ENCODE data around the gene TMEM171.

TMEM171 gene

GRCh38 chr5:73149540-73149939 lies 29.2 kb downstream of the TMEM171 start:
- TF ChIP-seq, protein P1, sequence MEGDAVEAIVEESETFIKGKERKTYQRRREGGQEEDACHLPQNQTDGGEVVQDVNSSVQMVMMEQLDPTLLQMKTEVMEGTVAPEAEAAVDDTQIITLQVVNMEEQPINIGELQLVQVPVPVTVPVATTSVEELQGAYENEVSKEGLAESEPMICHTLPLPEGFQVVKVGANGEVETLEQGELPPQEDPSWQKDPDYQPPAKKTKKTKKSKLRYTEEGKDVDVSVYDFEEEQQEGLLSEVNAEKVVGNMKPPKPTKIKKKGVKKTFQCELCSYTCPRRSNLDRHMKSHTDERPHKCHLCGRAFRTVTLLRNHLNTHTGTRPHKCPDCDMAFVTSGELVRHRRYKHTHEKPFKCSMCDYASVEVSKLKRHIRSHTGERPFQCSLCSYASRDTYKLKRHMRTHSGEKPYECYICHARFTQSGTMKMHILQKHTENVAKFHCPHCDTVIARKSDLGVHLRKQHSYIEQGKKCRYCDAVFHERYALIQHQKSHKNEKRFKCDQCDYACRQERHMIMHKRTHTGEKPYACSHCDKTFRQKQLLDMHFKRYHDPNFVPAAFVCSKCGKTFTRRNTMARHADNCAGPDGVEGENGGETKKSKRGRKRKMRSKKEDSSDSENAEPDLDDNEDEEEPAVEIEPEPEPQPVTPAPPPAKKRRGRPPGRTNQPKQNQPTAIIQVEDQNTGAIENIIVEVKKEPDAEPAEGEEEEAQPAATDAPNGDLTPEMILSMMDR (IDR thresholded peaks at IDR 0.05; ENCODE audit: low read depth, low read length, missing control alignments) = no peak
- H3K4me3 ChIP-seq (ENCODE audit: low read depth, low read length) = no peak overlapping the region
- DNase-seq (ENCODE audit: low read depth) = no peak

- no peak overlapping the region for H3K4me3 ChIP-seq (ENCODE audit: low read depth, low read length)
- no peak for DNase-seq (ENCODE audit: low read depth)
- TF ChIP-seq, protein P1 (IDR thresholded peaks at IDR 0.05; ENCODE audit: low read depth, low read length, missing control alignments) = no peak
Observed at GRCh38 chr5:73150876-73151275, 30.5 kb downstream of the TMEM171 start.

DNA sequence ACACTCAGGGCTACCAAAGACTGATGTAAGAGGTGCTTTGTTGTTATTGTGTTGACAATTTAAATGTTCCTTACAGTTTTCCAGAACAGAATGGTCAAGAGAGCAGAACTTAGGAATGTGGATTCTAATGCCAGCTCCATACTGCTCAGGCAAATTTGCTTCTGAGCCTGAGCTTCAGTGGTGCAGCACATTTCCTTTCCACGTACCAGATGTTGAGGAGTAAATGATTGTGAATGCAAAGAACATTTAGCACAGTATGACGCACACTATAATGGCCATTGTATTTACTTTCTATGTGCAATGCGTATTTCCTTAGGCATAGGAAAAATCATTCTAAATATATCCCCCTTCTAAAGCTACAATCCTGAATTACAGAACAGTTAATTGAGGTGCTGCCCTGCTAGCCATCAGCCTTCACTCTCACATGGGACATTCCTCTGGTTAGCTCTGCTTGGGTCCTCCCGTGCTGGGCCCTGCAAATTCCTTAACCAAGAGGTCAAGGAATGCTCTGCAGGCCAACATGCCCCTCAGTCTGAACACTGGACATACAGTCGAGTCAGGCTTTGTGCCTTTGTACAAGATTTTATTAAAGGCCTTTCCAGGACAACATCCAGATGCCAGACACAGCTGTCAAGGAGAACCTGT lies 31.5 kb downstream of the TMEM171 start:
- H3K4me3 ChIP-seq (ENCODE audit: low read depth, low read length) = no peak overlapping the region
- no peak for DNase-seq (ENCODE audit: low read depth)
- TF ChIP-seq, protein P1 (IDR thresholded peaks at IDR 0.05; ENCODE audit: low read depth, low read length, missing control alignments) = no peak

DNA sequence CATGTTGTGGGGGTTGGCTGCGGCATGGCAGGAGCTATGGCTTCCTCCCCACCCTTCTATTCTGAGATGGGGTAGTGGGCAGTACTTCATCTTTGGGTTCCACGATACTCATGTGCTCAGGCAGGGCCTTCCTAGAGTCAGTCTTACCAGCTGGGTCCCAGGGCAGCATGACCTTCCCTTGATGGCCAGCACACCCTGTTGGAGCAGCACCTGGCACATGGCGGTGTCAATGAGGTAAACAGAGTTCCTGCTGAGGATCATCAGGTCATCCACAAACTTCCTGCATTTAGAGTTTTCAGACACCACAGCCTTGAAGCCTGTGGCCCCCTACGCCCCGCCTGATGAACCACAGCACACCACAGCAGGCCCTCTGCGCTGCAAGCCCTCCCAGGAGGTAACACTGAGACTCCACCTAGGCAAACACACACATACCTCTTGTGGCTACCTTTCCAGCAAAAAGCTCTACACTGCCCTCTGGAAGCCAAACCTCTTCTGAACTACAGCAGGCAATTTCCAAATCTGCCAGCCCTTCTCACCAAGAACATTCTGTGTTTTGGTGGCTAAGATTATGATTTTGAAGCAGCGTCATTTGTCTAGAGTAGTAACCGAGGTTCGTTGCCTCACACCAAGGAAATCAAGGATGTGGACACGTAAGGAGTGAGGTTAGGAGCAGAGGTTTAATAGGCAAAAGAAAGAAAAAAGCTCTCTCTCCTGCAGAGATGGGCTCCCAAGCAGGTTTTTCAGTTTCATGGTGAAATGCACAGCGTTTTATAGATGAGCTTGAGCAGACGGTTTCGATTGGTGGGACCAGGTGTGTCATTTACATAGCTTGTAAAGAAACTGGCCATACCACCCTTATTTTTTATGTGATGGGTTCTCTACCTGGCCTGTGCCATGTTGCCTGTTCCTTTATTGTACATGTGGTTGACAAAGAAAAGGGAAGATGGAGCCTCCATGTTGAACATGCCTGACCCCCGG lies 32.3 kb downstream of the TMEM171 start:
- no peak overlapping the region for H3K4me3 ChIP-seq (ENCODE audit: low read depth, low read length)
- no peak for DNase-seq (ENCODE audit: low read depth)
- TF ChIP-seq, protein P1 (IDR thresholded peaks at IDR 0.05; ENCODE audit: low read depth, low read length, missing control alignments) = no peak

GRCh38 chr5:73153513-73153912 lies 33.1 kb downstream of the TMEM171 start:
- no peak overlapping the region for H3K4me3 ChIP-seq (ENCODE audit: low read depth, low read length)
- TF ChIP-seq, protein P1 (IDR thresholded peaks at IDR 0.05; ENCODE audit: low read depth, low read length, missing control alignments) = no peak
- no peak for DNase-seq (ENCODE audit: low read depth)

DNA sequence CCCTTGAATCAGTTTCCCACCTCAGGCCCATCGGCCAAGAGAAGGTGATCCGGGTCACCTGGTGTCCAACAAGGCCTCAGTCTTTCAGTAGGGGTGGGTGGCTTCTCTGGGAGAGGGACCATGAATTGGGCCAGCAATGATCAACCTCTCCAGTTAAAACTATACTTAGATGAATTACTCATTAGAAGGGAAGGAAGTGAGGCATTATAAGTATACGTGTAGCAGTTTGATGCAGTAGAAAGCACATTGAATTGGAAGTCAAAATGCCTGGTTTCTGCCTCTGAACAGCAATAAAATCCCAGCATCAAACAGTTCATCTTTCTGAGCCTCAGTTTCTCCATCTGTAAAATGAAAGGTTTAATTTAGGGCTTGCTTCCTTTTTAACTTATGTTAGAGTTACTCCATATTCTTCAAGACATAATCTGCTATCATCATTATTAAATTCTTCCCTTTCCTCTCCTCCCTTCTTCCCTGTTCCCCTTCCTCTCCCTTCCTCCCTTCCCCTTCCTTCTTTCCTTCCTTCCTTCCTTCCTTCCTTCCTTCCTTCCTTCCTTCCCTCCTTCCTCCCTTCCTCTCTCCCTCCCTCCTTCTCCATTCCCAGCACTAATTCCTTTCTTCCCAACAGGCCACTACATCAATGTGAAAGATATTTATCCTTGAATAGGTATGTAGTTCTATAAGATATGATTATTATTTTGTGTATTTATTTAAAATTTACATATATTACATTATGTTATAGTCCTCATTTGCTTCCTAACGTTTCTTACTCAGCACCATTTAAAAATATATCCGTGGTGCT lies 34.0 kb downstream of the TMEM171 start:
- TF ChIP-seq, protein P1 (IDR thresholded peaks at IDR 0.05; ENCODE audit: low read depth, low read length, missing control alignments) = no peak
- H3K4me3 ChIP-seq (ENCODE audit: low read depth, low read length) = no peak overlapping the region
- no peak for DNase-seq (ENCODE audit: low read depth)

All from GM12864 (cell line).